Measurements from ENCODE around the gene ZNF740. TPM values are rescaled to one million over a fixed set of nuclear protein-coding genes. Genes with fewer than 3 reads are reported as not detected.
A peak's percentile ranks its signal among the peaks of the same experiment; 100 is the strongest.

The ZNF740 gene
- total RNA-seq, 4 donors from 2014 or later, result 14.9 to 27.7 (median 17.4) TPM

DNA sequence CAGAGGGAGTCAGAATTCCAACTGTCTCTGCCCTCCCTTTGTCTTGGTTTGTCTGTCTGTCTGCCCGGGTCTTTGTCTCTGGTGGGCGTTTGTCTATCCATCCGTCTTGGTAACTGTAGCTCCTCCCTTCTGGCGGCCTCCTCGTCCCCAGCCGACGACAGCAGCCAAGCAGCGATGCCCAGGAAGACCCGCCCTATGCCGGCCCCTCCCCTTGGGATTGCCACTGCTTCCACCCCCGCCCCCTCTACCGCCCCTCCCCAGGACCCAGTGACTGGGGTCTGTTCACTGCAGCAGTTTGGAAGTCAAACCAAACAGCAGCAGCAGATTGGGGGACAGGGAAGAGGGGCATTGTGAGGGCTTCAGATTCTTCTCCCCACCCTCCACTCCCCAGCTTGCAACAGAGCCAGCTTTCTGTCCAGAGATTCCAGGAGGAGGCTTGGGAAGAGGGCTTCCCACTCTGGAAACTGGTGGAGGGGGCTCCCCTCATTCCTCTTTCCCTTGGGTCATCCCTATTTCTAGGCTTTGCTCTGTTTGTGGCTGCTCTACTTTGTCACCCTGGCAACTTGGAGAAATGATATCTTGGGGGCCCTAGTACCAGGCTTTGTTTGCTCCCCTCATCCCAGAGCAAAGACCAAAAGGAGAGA lies 53.9 kb downstream of the ZNF740 start:
- Histone ChIP-seq H3K27ac (peak overlapping the region in 3 of 4 donors; percentile 85 to 93 (median 90)), H3K9me3 (no peaks in the 10 kb centered on the region), H3K27me3 (no peaks in the 10 kb centered on the region), H3K4me3 (no peak overlapping the region), H3K36me3 (no peaks in the 10 kb centered on the region), H3K4me1 (peaks cover 0 to 65% (median 35%) of the 10 kb centered on the region in 3 donors)
- WGBS, 2 donors (ENCODE audit: low coverage in 1 of 2), result 0 to 5% methylated on average over 1 to 4 of the region's 12 CpGs
- TF ChIP-seq CTCF (IDR thresholded peaks at IDR 0.05), result no peak
- no peak for TF ChIP-seq POLR2A (IDR thresholded peaks at IDR 0.05)
- TF ChIP-seq POLR2AphosphoS5 (IDR thresholded peaks at IDR 0.05), result no peak
- TF ChIP-seq EP300 (IDR thresholded peaks at IDR 0.05), result no peak
- no peak for ATAC-seq

DNA sequence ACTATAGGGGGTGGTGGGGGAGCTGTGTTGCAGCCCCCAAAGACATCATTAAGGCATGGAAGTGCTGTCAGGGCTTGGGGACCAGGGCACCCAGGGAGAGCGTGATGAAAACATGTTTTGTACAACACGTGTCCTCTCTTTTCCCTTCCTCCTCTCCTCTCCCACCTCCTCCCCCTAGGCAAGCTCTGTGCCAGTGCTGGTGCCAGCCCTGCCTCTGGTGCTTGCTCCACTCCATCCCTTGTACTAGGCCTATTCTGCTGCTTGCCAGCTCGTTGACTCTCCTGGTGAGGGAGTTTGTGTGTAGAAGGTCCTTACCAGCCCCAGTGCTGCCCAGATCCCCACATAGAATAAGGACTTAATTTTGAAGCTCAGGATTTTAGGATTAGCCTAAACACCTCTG lies 54.6 kb downstream of the ZNF740 start:
- 56% methylated on average over 3 of the region's 3 CpGs; no CpG with 5 or more reads in 1 of the 2 donors for WGBS, 2 donors (ENCODE audit: low coverage in 1 of 2)
- ATAC-seq, result no peak
- Histone ChIP-seq H3K27me3 (no peaks in the 10 kb centered on the region), H3K4me1 (peaks cover 0 to 58% (median 32%) of the 10 kb centered on the region in 3 donors), H3K4me3 (no peak overlapping the region), H3K9me3 (no peaks in the 10 kb centered on the region), H3K27ac (peak overlapping the region in 3 of 4 donors; percentile 85 to 93 (median 90)), H3K36me3 (no peaks in the 10 kb centered on the region)
- TF ChIP-seq POLR2A (IDR thresholded peaks at IDR 0.05) (no peak), CTCF (IDR thresholded peaks at IDR 0.05) (no peak), POLR2AphosphoS5 (IDR thresholded peaks at IDR 0.05) (no peak), EP300 (IDR thresholded peaks at IDR 0.05) (no peak)

DNA sequence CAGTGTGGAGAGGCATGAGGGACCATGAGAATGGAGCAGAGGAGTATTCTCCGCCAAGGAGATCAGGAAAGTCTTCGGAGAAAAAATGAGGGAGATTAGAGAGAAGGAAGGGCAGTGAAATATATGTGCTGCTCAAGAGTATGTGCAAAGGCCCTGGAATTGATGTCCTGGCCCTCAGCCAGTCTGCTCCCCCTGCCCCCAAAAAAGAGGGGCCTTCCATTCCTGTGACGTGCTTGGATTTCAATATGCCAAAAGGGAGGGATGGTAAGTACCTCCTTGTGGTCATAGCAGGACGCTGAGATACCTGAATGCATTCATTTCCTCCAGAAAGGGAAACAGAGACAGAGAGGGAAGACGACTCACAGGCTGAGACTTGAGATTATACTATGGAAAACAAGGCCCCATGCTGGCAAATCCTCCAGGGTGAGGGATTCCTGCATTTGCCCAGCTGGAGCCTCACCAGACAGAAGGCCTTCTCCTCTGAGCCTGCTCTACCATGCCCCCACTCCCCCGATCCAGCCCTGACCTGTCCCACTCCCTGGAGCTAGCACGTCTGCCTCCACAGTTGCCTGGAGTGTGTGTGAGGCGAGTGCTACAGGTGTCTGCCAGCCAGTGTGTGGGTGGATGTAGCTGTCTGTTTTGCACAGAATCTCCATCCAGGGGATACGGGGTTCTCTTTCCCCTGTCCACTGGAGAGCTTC lies 55.4 kb downstream of the ZNF740 start:
- Histone ChIP-seq H3K27ac (peak overlapping the region in 1 of 4 donors; percentile 93), H3K9me3 (no peaks in the 10 kb centered on the region), H3K27me3 (no peaks in the 10 kb centered on the region), H3K36me3 (no peaks in the 10 kb centered on the region), H3K4me3 (no peak overlapping the region), H3K4me1 (peaks cover 0 to 50% (median 26%) of the 10 kb centered on the region in 3 donors)
- TF ChIP-seq CTCF (IDR thresholded peaks at IDR 0.05), result no peak
- no peak for TF ChIP-seq EP300 (IDR thresholded peaks at IDR 0.05)
- no peak for TF ChIP-seq POLR2A (IDR thresholded peaks at IDR 0.05)
- no peak for TF ChIP-seq POLR2AphosphoS5 (IDR thresholded peaks at IDR 0.05)
- no peak for ATAC-seq
- WGBS, 2 donors (ENCODE audit: low coverage in 1 of 2), result 72 to 75% methylated on average over 5 to 6 of the region's 9 CpGs

GRCh38 chr12:53236443-53237111 lies 56.1 kb downstream of the ZNF740 start:
- WGBS, 2 donors (ENCODE audit: low coverage in 1 of 2), result 73 to 100% methylated on average over 1 of the region's 1 CpG

More at GRCh38 chr12:53236443-53237111, 56.1 kb downstream of the ZNF740 start:
- no peak for ATAC-seq
- H3K27ac ChIP-seq, result no peak overlapping the region
- H3K27me3 ChIP-seq, result peaks cover under 1% of the 10 kb centered on the region
- TF ChIP-seq POLR2AphosphoS5 (IDR thresholded peaks at IDR 0.05), result no peak
- no peak for TF ChIP-seq CTCF (IDR thresholded peaks at IDR 0.05)
- no peak for TF ChIP-seq EP300 (IDR thresholded peaks at IDR 0.05)
- TF ChIP-seq POLR2A (IDR thresholded peaks at IDR 0.05), result no peak
- H3K9me3 ChIP-seq, result no peaks in the 10 kb centered on the region
- no peak overlapping the region for H3K4me3 ChIP-seq
- H3K4me1 ChIP-seq, result peaks cover 0 to 43% (median 21%) of the 10 kb centered on the region in 3 donors
- H3K36me3 ChIP-seq, result no peaks in the 10 kb centered on the region

Measured in gastroesophageal sphincter (tissue), 4 donors.